DND-41 (cell line): ENCODE data around the gene CDPF1.

Experiments used
- CTCF ChIP-seq: IDR thresholded peaks from 2 replicates; pipeline ENCODE4 v1.5.1; 2012; ENCODE audit warnings: borderline replicate concordance, low read length, moderate library complexity, mild to moderate bottlenecking; ENCODE audit not compliant: poor library complexity, severe bottlenecking; ENCODE audit errors: extremely low read depth
- EZH2 ChIP-seq: IDR thresholded peaks from 3 replicates; pipeline ENCODE4 v1.6.1; 2012; ENCODE audit warnings: borderline replicate concordance, low read depth, mild to moderate bottlenecking, moderate library complexity, low read length, inconsistent platforms; ENCODE audit not compliant: severe bottlenecking

GRCh38 chr22:46281866-46282678 is 32.0 kb upstream of the CDPF1 start:
- no peak for TF ChIP-seq CTCF
- no peak for TF ChIP-seq EZH2
